H1 (cell line): ENCODE measurements around the gene TLE1. TPM values are rescaled to one million over a fixed set of nuclear protein-coding genes. Genes with fewer than 3 reads are reported as not detected.

ENCODE experiments used
- CTCF ChIA-PET: fragments of 300-600 bp; sonication (Branson Sonifier 250); formaldehyde crosslinking; loops from one replicate; lab custom pipeline; 2021; ENCODE audit not compliant: partially characterized antibody; lab: Charles Lee
- POLR2A ChIA-PET: fragments of 300-600 bp; sonication (Branson Sonifier 250); formaldehyde crosslinking; loops from one replicate; lab custom pipeline; 2021; ENCODE audit warnings: inconsistent platforms; ENCODE audit not compliant: partially characterized antibody; lab: Charles Lee
- DNase-seq, 2 experiments: peaks; one replicate each; pipeline versions ENCODE4 v3.0.0 to v3.0.0-alpha.2; 2010 to 2022; ENCODE audit warnings: low spot score in 2 of 2, low read depth in 1 of 2, mixed read lengths in 1 of 2
- FAIRE-seq: peaks from 2 replicates; lab custom pipeline; 2011; peaks lifted over from hg19 to GRCh38; lab: Jason Lieb, UNC
- H2AFZ ChIP-seq: 2 replicates; pipeline ENCODE4 v1.8.1; 2012; ENCODE audit warnings: low read length, inconsistent platforms
- H2AK5ac ChIP-seq: 2 replicates; pipeline ENCODE4 v1.6.1; 2013; ENCODE audit warnings: low read depth, low read length
- H2BK120ac ChIP-seq: replicated peaks from 2 replicates; pipeline ENCODE3; 2013; ENCODE audit warnings: low read depth, low read length, inconsistent platforms
- H2BK12ac ChIP-seq: 2 replicates; pipeline ENCODE4 v1.6.1; 2013; ENCODE audit warnings: low read depth, low read length
- H2BK15ac ChIP-seq: 2 replicates; pipeline ENCODE4 v1.6.1; 2013; ENCODE audit warnings: low read length
- H2BK20ac ChIP-seq: 2 replicates; pipeline ENCODE4 v1.6.1; 2013; ENCODE audit warnings: low read length
- H2BK5ac ChIP-seq: 2 replicates; pipeline ENCODE4 v1.6.1; 2013; ENCODE audit warnings: low read depth, low read length
- H3K14ac ChIP-seq: 2 replicates; pipeline ENCODE4 v1.6.1; 2013; ENCODE audit warnings: inconsistent platforms; ENCODE audit not compliant: insufficient read length
- H3K18ac ChIP-seq: 2 replicates; pipeline ENCODE4 v1.6.1; 2013; ENCODE audit warnings: low read length; ENCODE audit errors: extremely low read depth
- H3K23ac ChIP-seq: 2 replicates; pipeline ENCODE4 v1.6.1; 2013; ENCODE audit warnings: inconsistent platforms; ENCODE audit not compliant: insufficient read length
- H3K23me2 ChIP-seq: 2 replicates; pipeline ENCODE4 v1.6.1; 2013; ENCODE audit warnings: low read depth, low read length
- H3K27ac ChIP-seq: 2 replicates; pipeline ENCODE4 v1.6.1; 2011; ENCODE audit warnings: low read depth, low read length, inconsistent platforms
- H3K27me3 ChIP-seq, 4 experiments: replicated peaks in 1 of 4; 1 replicate in 1 of 4; 2 replicates in 3 of 4; pipeline versions ENCODE4 v1.6.1 to v1.8.1; 2011 to 2013; ENCODE audit warnings: low read length in 3 of 4, mild to moderate bottlenecking in 3 of 4, inconsistent platforms in 2 of 4, mixed read lengths in 2 of 4, moderate library complexity in 1 of 4; ENCODE audit not compliant: control insufficient read depth in 3 of 4, insufficient read depth in 3 of 4; ENCODE audit errors: extremely low read depth in 1 of 4
- H3K36me3 ChIP-seq, 4 experiments: 2 replicates each; pipeline versions ENCODE4 v1.6.1 to v1.8.1; 2011 to 2013; ENCODE audit warnings: mild to moderate bottlenecking in 4 of 4, low read length in 3 of 4, moderate library complexity in 2 of 4, control low read depth in 1 of 4, inconsistent platforms in 1 of 4; ENCODE audit not compliant: insufficient read depth in 4 of 4, control insufficient read depth in 2 of 4
- H3K4ac ChIP-seq: replicated peaks from 2 replicates; pipeline ENCODE3; 2013; ENCODE audit warnings: low read length, low read depth, mixed read lengths, inconsistent platforms; ENCODE audit not compliant: insufficient read length
- H3K4me1 ChIP-seq, 4 experiments: replicated peaks in 1 of 4; 1 replicate in 1 of 4; 2 replicates in 3 of 4; pipeline versions ENCODE4 v1.6.1 to v1.8.1; 2011 to 2013; ENCODE audit warnings: low read length in 3 of 4, inconsistent platforms in 2 of 4, mixed read lengths in 1 of 4; ENCODE audit not compliant: insufficient read depth in 4 of 4, control insufficient read depth in 3 of 4
- H3K4me2 ChIP-seq, 2 experiments: 2 replicates each; pipeline versions ENCODE4 v1.6.1 to v1.8.1; 2011 to 2013; ENCODE audit warnings: low read depth in 2 of 2, low read length in 2 of 2, control low read depth in 1 of 2, inconsistent platforms in 1 of 2, mild to moderate bottlenecking in 1 of 2; ENCODE audit not compliant: insufficient read depth in 1 of 2
- H3K4me3 ChIP-seq, 4 experiments: fragments of 200-600, 300-600 bp in 1 of 4; sonication (generic), shearing (Covaris generic), sonication (Bioruptor Twin) in 1 of 4; 2 replicates each; pipeline versions ENCODE4 v1.5.1 to v1.8.1; 2011 to 2016; ENCODE audit warnings: low read length in 4 of 4, low read depth in 3 of 4, control low read depth in 2 of 4, inconsistent platforms in 2 of 4, mild to moderate bottlenecking in 2 of 4, mixed read lengths in 1 of 4, moderate library complexity in 1 of 4; ENCODE audit not compliant: insufficient read depth in 2 of 4; ENCODE audit errors: extremely low read depth in 1 of 4
- H3K56ac ChIP-seq: replicated peaks from 2 replicates; pipeline ENCODE3; 2013; ENCODE audit warnings: low read depth, mild to moderate bottlenecking, mixed read lengths, low read length, inconsistent platforms; ENCODE audit not compliant: insufficient read length
- H3K79me1 ChIP-seq: 2 replicates; pipeline ENCODE4 v1.6.1; 2013; ENCODE audit warnings: low read depth, low read length, control low read depth
- H3K79me2 ChIP-seq, 2 experiments: 2 replicates each; pipeline versions ENCODE4 v1.6.1 to v1.8.1; 2012 to 2013; ENCODE audit warnings: low read length in 2 of 2, mild to moderate bottlenecking in 2 of 2, inconsistent platforms in 1 of 2; ENCODE audit not compliant: insufficient read depth in 2 of 2, control insufficient read depth in 1 of 2
- H3K9ac ChIP-seq, 4 experiments: replicated peaks in 1 of 4; 1 replicate in 1 of 4; 2 replicates in 3 of 4; pipeline versions ENCODE4 v1.6.1 to v1.8.1; 2011 to 2013; ENCODE audit warnings: low read depth in 3 of 4, low read length in 3 of 4, control low read depth in 2 of 4, mild to moderate bottlenecking in 2 of 4, moderate library complexity in 2 of 4, inconsistent platforms in 1 of 4; ENCODE audit errors: extremely low read depth in 1 of 4
- H3K9me3 ChIP-seq, 2 experiments: 2 replicates each; pipeline versions ENCODE4 v1.6.1 to v1.8.1; 2012 to 2013; ENCODE audit warnings: mild to moderate bottlenecking in 2 of 2, moderate library complexity in 2 of 2, control low read depth in 1 of 2, inconsistent platforms in 1 of 2, low read depth in 1 of 2, low read length in 1 of 2, mixed read lengths in 1 of 2; ENCODE audit not compliant: insufficient read depth in 2 of 2
- H4K20me1 ChIP-seq, 2 experiments: replicated peaks in 1 of 2; 2 replicates each; pipeline versions ENCODE3 to v1.8.1; 2011 to 2013; ENCODE audit warnings: inconsistent platforms in 2 of 2, low read length in 2 of 2, mild to moderate bottlenecking in 1 of 2; ENCODE audit not compliant: insufficient read depth in 2 of 2, control insufficient read depth in 1 of 2
- H4K5ac ChIP-seq: 2 replicates; pipeline ENCODE4 v1.6.1; 2013; ENCODE audit warnings: low read length, low read depth, mixed read lengths, inconsistent platforms; ENCODE audit not compliant: insufficient read length
- H4K8ac ChIP-seq: 2 replicates; pipeline ENCODE4 v1.8.0; 2013; ENCODE audit warnings: mild to moderate bottlenecking, moderate library complexity, low read length, inconsistent platforms; ENCODE audit not compliant: insufficient read depth; ENCODE audit errors: extremely low read depth
- H4K91ac ChIP-seq: replicated peaks from 2 replicates; pipeline ENCODE3; 2013; ENCODE audit warnings: low read length, mixed read lengths, inconsistent platforms; ENCODE audit not compliant: insufficient read length
- CEBPB ChIP-seq: IDR thresholded peaks from 2 replicates; pipeline ENCODE4 v1.6.1; 2012; ENCODE audit warnings: low read depth, low read length
- GTF2F1 ChIP-seq: IDR thresholded peaks from 2 replicates; pipeline ENCODE4 v1.6.1; 2012; ENCODE audit warnings: low read depth, low read length, improper control_type of control experiment, borderline replicate concordance
- HDAC2 ChIP-seq, 2 experiments: fragments of 300-600 bp in 1 of 2; sonication (generic) in 1 of 2; IDR thresholded peaks; 2 replicates each; pipeline ENCODE4 v1.6.1; 2011 to 2012; ENCODE audit warnings: low read depth in 2 of 2, low read length in 2 of 2, mild to moderate bottlenecking in 2 of 2, moderate library complexity in 2 of 2, borderline replicate concordance in 1 of 2, inconsistent platforms in 1 of 2
- NRF1 ChIP-seq: IDR thresholded peaks from 2 replicates; pipeline ENCODE4 v1.6.1; 2011; ENCODE audit warnings: mild to moderate bottlenecking, low read depth, low read length, improper control_type of control experiment
- POU5F1 ChIP-seq: IDR thresholded peaks from 2 replicates; pipeline ENCODE4 v1.6.1; 2011; ENCODE audit warnings: low read depth, mild to moderate bottlenecking, low read length, moderate library complexity
- SP2 ChIP-seq: IDR thresholded peaks from 2 replicates; pipeline ENCODE4 v1.6.1; 2012; ENCODE audit warnings: mild to moderate bottlenecking, low read length, inconsistent platforms
- WGBS, 2 experiments: shearing (Covaris generic) in 1 of 2; methylation state at CpG; one replicate each; pipeline versions ENCODE4 v1.1.6 to v1.1.7; 2013 to 2015; ENCODE audit warnings: low lambda C conversion rate in 2 of 2, mixed read lengths in 2 of 2, inconsistent platforms in 1 of 2, low coverage in 1 of 2, missing lambda C conversion rate in 1 of 2; ENCODE audit not compliant: insufficient replicate concordance in 2 of 2, insufficient coverage in 1 of 2, insufficient read length in 1 of 2; ENCODE audit errors: extremely low coverage in 1 of 2, missing lambda C conversion rate in 1 of 2; 5-methylcytosine and 5-hydroxymethylcytosine counted together
- polyA plus RNA-seq, 7 experiments: library from polyadenylated mRNA; depleted of rRNA in 3 of 7; stranded (reverse) in 5 of 7; unstranded in 2 of 7; fragments of >200 nt in 5 of 7; fragments of 200-250 nt in 2 of 7; gene quantifications; 1 replicate in 5 of 7; 2 replicates in 1 of 7; 4 replicates in 1 of 7; pipeline versions ENCODE4 v1.2.1 to v1.2.3, GENCODE V29; 2011 to 2013; ENCODE audit warnings: missing spikeins in 2 of 7, mixed read lengths in 2 of 7
- total RNA-seq: library from RNA; stranded (reverse); fragmentation: NEBNext Ultra II Directional; extraction: Animal tissue kit (Norgen Biotek cat#: 25700); gene quantifications from 2 replicates; pipeline ENCODE4 v1.2.1, GENCODE V29; 2021
- TF ChIP-seq, protein P1 (sequence below): IDR thresholded peaks from 2 replicates; pipeline ENCODE4 v1.6.1; 2012; ENCODE audit warnings: low read length, inconsistent platforms
- TF ChIP-seq, protein P2 (sequence below): IDR thresholded peaks from 2 replicates; pipeline ENCODE4 v1.6.1; 2011; ENCODE audit warnings: low read length, improper control_type of control experiment

The TLE1 gene
- total and polyA plus RNA-seq, 2 of the 8 experiments (the other 6 are each of a cell fraction or from before 2014, with no cell fraction given) = 81.8 to 91.6 TPM

DNA sequence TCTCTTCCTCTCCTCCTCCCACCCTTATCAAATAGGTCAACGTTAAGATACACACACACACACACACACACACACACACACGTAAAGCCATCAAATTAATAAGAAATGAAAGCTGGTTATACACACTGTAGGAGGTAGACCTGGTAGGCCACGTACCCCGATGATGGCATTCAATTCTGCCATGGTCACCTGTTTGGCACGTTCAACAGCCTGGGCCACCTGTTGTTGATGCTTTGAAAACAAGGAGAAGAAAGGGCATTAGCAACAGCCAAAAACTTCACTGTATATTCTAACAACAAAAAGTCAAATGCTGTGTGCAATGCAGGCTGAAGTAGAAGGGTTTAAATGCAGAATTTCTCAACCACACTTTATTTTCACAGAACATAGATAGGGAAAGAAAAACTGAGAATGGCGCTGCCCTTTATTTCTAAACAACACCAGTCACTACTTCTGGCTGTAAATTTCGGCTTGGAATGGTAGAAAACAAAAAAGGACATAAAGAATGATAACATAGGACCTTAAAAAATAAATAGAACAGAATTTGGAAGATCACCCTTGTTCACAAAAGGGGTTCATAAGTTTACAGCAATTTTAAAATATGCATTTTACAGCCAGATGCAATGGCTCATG, 37.2 kb downstream of the TLE1 start:
- H4K20me1 ChIP-seq = peaks cover 12 to 27% of the 10 kb centered on the region in 2 experiments
- no peak overlapping the region for H4K5ac ChIP-seq
- WGBS, 2 experiments = 87% methylated on average over 7 of the region's 7 CpGs; no CpG with 5 or more reads in 1 of the 2 experiments
- H3K79me2 ChIP-seq = peaks cover 6 to 94% of the 10 kb centered on the region in 2 experiments; a peak in 3 of 4 replicates
- no peak overlapping the region for H2AFZ ChIP-seq
- no peak overlapping the region for H2BK5ac ChIP-seq
- no peak overlapping the region for H3K18ac ChIP-seq
- peaks cover 7% of the 10 kb centered on the region; the same call in 1 of the 2 replicates for H3K79me1 ChIP-seq
- POLR2A ChIA-PET = interaction anchor here (1.3 kb wide), 1 partner anchor 10 kb away, joined by 4 read pairs; no protein-coding TSS in a partner anchor
- H3K36me3 ChIP-seq = peaks cover 7 to 13% (median 11%) of the 10 kb centered on the region in 4 experiments; a peak in 7 of 8 replicates
- no peak overlapping the region for H3K27ac ChIP-seq
- H3K56ac ChIP-seq = no peak overlapping the region
- H2BK12ac ChIP-seq = no peak overlapping the region
- no peak overlapping the region for H3K14ac ChIP-seq
- H4K8ac ChIP-seq = no peak overlapping the region
- H2BK120ac ChIP-seq = no peak overlapping the region
- no peak overlapping the region for H2BK20ac ChIP-seq
- H3K23me2 ChIP-seq = peaks cover 2% of the 10 kb centered on the region; the same call in 1 of the 2 replicates
- CTCF ChIA-PET = interaction anchor here (1.0 kb wide), 1 partner anchor 18 kb away, joined by 3 read pairs; no protein-coding TSS in a partner anchor
- H4K91ac ChIP-seq = no peak overlapping the region
- no peaks in the 10 kb centered on the region for H3K9me3 ChIP-seq
- DNase-seq (no peak), FAIRE-seq (no peak)
- no peak overlapping the region for H2BK15ac ChIP-seq
- H2AK5ac ChIP-seq = no peak overlapping the region
- H3K4me2 ChIP-seq = no peak overlapping the region; a peak in 1 of 4 replicates
- no peaks in the 10 kb centered on the region for H3K27me3 ChIP-seq
- no peak overlapping the region for H3K4ac ChIP-seq
- H3K9ac ChIP-seq = no peak overlapping the region
- no peak overlapping the region for H3K4me3 ChIP-seq
- no peak overlapping the region for H3K23ac ChIP-seq
- peaks cover 4 to 14% (median 10%) of the 10 kb centered on the region in 4 experiments; a peak in 6 of 7 replicates for H3K4me1 ChIP-seq
- no peak for TF ChIP-seq GTF2F1
- no peak for TF ChIP-seq HDAC2 (IDR thresholded peaks at IDR 0.05; ENCODE audit: borderline replicate concordance in 1 of 2, low read depth in 2 of 2, low read length in 2 of 2)
- TF ChIP-seq SP2 = no peak
- TF ChIP-seq, protein P1, sequence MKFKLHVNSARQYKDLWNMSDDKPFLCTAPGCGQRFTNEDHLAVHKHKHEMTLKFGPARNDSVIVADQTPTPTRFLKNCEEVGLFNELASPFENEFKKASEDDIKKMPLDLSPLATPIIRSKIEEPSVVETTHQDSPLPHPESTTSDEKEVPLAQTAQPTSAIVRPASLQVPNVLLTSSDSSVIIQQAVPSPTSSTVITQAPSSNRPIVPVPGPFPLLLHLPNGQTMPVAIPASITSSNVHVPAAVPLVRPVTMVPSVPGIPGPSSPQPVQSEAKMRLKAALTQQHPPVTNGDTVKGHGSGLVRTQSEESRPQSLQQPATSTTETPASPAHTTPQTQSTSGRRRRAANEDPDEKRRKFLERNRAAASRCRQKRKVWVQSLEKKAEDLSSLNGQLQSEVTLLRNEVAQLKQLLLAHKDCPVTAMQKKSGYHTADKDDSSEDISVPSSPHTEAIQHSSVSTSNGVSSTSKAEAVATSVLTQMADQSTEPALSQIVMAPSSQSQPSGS = no peak
- TF ChIP-seq NRF1 = no peak
- TF ChIP-seq, protein P2, sequence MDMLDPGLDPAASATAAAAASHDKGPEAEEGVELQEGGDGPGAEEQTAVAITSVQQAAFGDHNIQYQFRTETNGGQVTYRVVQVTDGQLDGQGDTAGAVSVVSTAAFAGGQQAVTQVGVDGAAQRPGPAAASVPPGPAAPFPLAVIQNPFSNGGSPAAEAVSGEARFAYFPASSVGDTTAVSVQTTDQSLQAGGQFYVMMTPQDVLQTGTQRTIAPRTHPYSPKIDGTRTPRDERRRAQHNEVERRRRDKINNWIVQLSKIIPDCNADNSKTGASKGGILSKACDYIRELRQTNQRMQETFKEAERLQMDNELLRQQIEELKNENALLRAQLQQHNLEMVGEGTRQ = no peak
- TF ChIP-seq POU5F1 = no peak
- TF ChIP-seq CEBPB = no peak
